IgD-negative memory B cell (primary cell): ENCODE data around the gene CXCR3. TPM values are rescaled to one million over a fixed set of nuclear protein-coding genes. Genes with fewer than 3 reads are reported as not detected.
"Not testable (repeated sequence)": the region's sequence is repeated elsewhere in the genome, so short reads cannot be mapped to it uniquely, and the experiment has no call there.

Source experiments
- H3K27ac Mint-ChIP-seq, 3 donors: one replicate each; pipeline ENCODE4 v1.8.0; 2020 to 2022; ENCODE audit warnings: mild to moderate bottlenecking in 3 of 3, mixed read lengths in 3 of 3, moderate library complexity in 1 of 3
- H3K27me3 Mint-ChIP-seq: one replicate; pipeline ENCODE4 v1.8.0; 2021; ENCODE audit warnings: mixed read lengths
- H3K36me3 Mint-ChIP-seq: one replicate; pipeline ENCODE4 v1.8.0; 2020; ENCODE audit warnings: mild to moderate bottlenecking, mixed read lengths
- H3K4me1 Mint-ChIP-seq, 3 donors: one replicate each; pipeline ENCODE4 v1.8.0; 2020 to 2022; ENCODE audit warnings: mixed read lengths in 3 of 3, mild to moderate bottlenecking in 1 of 3
- H3K4me3 Mint-ChIP-seq, 4 donors: one replicate each; pipeline ENCODE4 v1.8.0; 2020 to 2022; ENCODE audit warnings: mild to moderate bottlenecking in 4 of 4, mixed read lengths in 4 of 4, moderate library complexity in 3 of 4
- H3K9me3 Mint-ChIP-seq, 3 donors: one replicate each; pipeline ENCODE4 v1.8.0; 2020 to 2021; ENCODE audit warnings: mixed read lengths in 3 of 3, mild to moderate bottlenecking in 1 of 3
- polyA plus RNA-seq: library from polyadenylated mRNA; unstranded; fragments of 300-500 nt; fragmentation: Illumina TruSeq; gene quantifications from one replicate; pipeline ENCODE4 v1.2.3, GENCODE V29; 2021

The CXCR3 gene
- polyA plus RNA-seq = 73.8 TPM

DNA sequence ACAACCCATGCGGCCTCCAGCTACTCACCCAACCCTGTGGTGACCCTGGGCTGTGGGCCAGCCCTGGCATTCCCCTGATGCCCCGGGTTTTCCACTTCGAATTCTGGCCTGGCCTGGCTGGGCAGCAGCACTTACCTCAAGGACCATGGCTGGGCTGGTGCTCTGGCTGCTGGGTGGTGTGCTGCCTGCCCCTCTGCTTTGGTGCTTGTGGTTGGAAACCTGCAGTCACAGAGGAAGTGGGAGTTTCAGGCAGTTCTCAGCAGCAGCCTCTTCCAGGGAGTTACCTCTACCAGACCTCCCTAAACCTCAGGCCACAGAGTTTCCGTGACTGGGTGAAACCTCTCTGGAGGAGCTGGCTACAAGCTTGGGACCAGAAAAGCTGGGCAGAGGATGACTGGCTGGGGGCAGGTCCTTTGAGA lies at the start of gene CXCR3:
TSS of gene CXCR3 (minus strand) at position 209 of the 419 bp plus-strand sequence. CDS start at position 147, 62 bp downstream.
- Mint-ChIP-seq H3K27me3 (peaks cover 4% of the 10 kb centered on the region), H3K9me3 (no peaks in the 10 kb centered on the region), H3K4me3 (peak within 1 kb of the TSS; percentile 82 to 94 (median 88)), H3K36me3 (no peaks in the 10 kb centered on the region), H3K27ac (peak within 1 kb of the TSS; percentile 90 to 96 (median 93)), H3K4me1 (peaks cover 33 to 41% (median 38%) of the 10 kb centered on the region in 3 donors)

DNA sequence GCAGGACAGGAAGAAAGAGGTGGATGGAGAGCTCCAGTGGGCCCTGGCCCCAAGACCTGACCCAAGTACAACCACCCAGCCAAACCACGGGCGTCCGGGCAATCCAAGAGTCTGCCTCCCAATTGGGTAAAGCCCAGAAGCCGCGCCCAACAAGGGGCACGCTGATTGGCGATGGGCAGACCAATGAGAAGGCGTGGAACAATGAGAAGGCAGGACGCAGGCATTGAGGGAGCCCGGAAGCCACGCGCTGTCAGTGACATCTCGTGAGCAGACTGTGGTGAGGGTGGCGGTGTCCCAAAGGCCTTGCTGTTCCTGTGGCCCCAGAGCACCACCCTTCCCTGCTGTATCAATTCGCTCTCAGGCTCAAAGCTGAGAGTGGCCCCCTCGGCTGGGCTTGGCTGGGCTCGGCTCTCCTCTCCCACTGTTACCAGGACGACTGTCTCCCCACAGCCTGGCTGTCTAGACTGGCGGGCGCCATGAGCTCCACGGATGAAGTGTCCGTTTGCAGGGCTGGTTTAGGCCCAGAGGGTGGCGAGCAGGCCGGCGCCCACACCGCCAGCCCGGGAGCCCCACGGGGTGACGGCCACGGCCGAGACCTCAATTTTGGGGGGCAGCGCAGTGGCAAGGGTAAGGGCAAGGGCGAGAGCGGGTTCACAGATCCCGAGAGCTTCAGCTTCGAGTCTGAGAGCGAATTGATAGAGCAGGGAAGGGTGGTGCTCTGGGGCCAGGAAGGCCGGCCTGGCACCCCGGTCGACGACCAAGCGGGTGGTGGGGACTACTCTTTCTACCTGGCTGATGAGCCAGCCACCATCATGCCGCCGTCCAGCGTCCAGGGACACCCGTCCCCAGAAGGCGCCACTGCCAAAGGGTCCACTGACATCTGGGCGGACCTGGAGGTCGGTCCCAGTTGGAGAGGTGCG lies 49.3 kb upstream of the CXCR3 start, which contains the start of gene LOC101059915:
TSS of gene LOC101059915 (plus strand) at position 219 of the 920 bp plus-strand sequence.
- H3K36me3 Mint-ChIP-seq = no peaks in the 10 kb centered on the region
- peak within 1 kb of the TSS in 1 of 3 donors; percentile 90 for H3K27ac Mint-ChIP-seq
- peaks cover 0 to 1% (median 0%) of the 10 kb centered on the region in 3 donors for H3K9me3 Mint-ChIP-seq
- no peak within 1 kb of the TSS for H3K4me3 Mint-ChIP-seq
- H3K27me3 Mint-ChIP-seq = peaks cover 9% of the 10 kb centered on the region
- H3K4me1 Mint-ChIP-seq = peaks cover 0 to 4% (median 2%) of the 10 kb centered on the region in 3 donors

DNA sequence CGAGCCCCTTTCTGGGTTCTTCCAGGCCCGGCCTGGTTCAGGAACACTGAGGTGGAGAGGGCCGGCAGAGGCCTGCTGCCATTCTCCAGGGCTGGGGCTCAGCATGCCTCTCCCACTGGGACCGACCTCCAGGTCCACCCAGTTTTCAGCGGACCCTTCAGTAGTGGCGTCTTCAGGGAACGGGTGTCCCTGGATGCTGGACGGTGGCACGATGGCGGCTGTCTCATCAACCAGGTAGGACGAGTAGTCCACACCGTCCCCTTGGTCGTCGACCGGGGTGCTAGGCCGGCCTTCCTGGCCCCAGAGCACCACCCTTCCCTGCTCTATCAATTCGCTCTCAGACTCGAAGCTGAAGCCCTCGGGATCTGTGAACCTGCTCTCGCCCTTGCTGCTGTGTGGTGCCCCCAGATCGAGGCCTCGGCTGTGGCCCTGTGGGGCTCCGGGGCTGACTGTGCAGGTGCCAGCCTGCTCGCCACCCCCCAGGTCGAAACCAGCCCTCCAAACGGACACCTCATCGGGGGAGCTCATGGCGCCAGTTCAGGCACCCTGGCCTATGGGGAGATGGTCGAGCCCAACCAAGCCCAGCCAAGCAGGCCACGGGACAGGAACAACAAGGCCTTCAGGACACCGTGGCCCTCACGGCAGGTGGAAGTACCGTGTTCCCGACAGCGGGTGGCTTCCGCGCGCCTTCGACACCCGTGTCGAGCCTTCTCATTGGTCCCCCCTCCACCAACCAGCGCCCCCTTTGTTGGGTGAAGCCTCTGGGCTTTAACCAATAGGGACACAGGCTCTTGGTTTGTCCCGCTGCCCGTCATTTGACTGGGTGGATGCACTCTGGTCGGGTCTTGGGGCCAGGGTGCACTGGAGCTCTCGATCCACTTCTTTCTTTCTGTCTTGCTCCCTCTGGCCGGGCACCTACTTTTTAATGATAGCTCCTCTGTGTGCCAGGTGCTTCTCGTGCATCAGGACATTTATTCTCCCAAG lies 48.2 kb upstream of the CXCR3 start:
- peak overlapping the region in 1 of 3 donors; percentile 90 for H3K27ac Mint-ChIP-seq
- H3K9me3 Mint-ChIP-seq = peaks cover 0 to 1% (median 0%) of the 10 kb centered on the region in 3 donors
- H3K36me3 Mint-ChIP-seq = no peaks in the 10 kb centered on the region
- peaks cover 0 to 4% (median 4%) of the 10 kb centered on the region in 3 donors for H3K4me1 Mint-ChIP-seq
- H3K27me3 Mint-ChIP-seq = peaks cover 11% of the 10 kb centered on the region
- H3K4me3 Mint-ChIP-seq = no peak overlapping the region

DNA sequence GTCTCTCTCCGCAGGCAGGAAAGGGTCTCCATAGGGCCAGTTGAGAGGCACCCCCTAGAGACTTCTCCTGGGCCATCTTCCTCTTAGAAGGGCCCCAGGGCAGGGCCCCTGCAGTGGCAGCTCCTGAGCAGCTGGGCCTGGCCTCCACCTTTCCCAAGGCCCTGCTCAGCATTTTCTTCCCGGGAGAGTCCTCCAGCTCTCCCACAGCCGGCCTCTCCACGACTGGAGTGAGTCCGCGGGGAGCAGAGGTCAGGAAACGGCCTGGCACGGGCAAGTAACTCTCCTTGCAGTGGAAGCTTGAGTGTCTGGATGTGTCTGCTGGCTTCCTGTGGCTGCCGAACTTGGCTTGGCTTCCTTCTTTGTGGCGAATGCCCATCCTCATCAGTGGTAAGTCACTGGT lies 47.4 kb upstream of the CXCR3 start:
- Mint-ChIP-seq H3K27ac (no peak overlapping the region), H3K4me3 (no peak overlapping the region), H3K9me3 (peaks cover 0 to 1% (median 0%) of the 10 kb centered on the region in 3 donors), H3K36me3 (no peaks in the 10 kb centered on the region), H3K4me1 (peaks cover 0 to 4% (median 4%) of the 10 kb centered on the region in 3 donors), H3K27me3 (peaks cover 11% of the 10 kb centered on the region)

GRCh38 chrX:71664889-71665491 lies 46.7 kb upstream of the CXCR3 start:
- peaks cover 0 to 1% (median 0%) of the 10 kb centered on the region in 3 donors for H3K9me3 Mint-ChIP-seq
- peaks cover 0 to 4% (median 4%) of the 10 kb centered on the region in 3 donors for H3K4me1 Mint-ChIP-seq
- peaks cover 8% of the 10 kb centered on the region for H3K27me3 Mint-ChIP-seq
- H3K4me3 Mint-ChIP-seq = no peak overlapping the region
- H3K36me3 Mint-ChIP-seq = no peaks in the 10 kb centered on the region
- H3K27ac Mint-ChIP-seq = no peak overlapping the region

GRCh38 chrX:71664202-71664601 lies 45.9 kb upstream of the CXCR3 start:
- not testable (repeated sequence) for H3K9me3 Mint-ChIP-seq

GRCh38 chrX:71663238-71663637 lies 44.9 kb upstream of the CXCR3 start:
- H3K36me3 Mint-ChIP-seq, H3K4me1 Mint-ChIP-seq, H3K9me3 Mint-ChIP-seq, H3K27me3 Mint-ChIP-seq: not testable (repeated sequence)
- Mint-ChIP-seq H3K27ac (peak overlapping the region in 1 of 3 donors; percentile 53), H3K4me3 (peak overlapping the region in 2 of 4 donors; percentile 4 to 69)

More at GRCh38 chrX:71664202-71664601, 45.9 kb upstream of the CXCR3 start:
- not testable (repeated sequence) for H3K4me1 Mint-ChIP-seq, H3K36me3 Mint-ChIP-seq, H3K27me3 Mint-ChIP-seq, H3K4me3 Mint-ChIP-seq, H3K27ac Mint-ChIP-seq

- not testable (repeated sequence) for H3K27me3 Mint-ChIP-seq, H3K4me1 Mint-ChIP-seq, H3K36me3 Mint-ChIP-seq, H3K9me3 Mint-ChIP-seq
- H3K27ac Mint-ChIP-seq = peak overlapping the region in 1 of 3 donors; percentile 84
- peak overlapping the region in 1 of 4 donors; percentile 17 for H3K4me3 Mint-ChIP-seq
These were observed 44.3 kb upstream of the CXCR3 start for GRCh38 chrX:71662654-71663053.

- Mint-ChIP-seq H3K9me3 (no peaks in the 10 kb centered on the region), H3K4me3 (no peak overlapping the region), H3K4me1 (peaks cover 0 to 4% (median 4%) of the 10 kb centered on the region in 3 donors), H3K27me3 (peaks cover 5% of the 10 kb centered on the region), H3K36me3 (no peaks in the 10 kb centered on the region), H3K27ac (no peak overlapping the region)
These were observed 43.6 kb upstream of the CXCR3 start for GRCh38 chrX:71661919-71662318.

DNA sequence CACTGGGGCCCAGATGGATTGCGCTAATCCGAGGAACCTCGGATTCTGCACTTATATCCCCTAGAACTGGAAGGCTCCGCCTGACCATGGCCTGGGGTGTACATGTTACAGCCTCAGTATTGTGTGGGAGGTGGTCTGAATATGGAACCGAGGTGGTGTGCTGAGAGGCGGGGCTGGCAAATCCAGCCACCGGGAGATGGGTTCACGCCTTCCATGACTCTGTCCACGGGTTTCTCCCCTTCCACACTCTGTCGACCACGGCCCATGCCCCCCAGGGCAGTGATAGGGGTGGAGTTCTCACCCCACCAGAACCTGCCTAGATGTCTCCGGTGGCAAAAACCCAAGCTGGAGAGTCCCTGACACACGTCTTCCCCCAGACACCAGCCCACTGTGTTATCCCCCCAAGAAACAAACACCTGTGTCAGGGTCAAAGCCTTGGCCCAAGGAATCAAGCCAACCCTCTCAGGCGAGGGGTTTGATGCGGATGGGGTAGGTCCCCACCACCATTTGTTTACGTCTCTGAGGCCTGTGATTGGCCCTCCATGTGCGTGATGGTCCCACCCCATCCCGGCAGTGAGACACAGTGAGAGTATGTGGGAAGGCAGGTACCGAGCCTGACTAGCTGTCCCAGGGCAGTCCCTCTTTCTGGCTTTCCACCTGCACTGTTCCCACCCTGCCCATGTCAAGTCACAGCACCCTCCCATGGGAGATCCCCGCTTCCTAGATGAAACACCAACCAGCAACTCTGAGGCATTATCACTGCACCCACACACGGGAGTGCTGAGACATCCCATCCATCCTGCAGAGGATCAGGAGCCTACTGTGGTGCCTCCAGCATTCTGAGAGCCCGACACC lies 42.5 kb upstream of the CXCR3 start:
- peak overlapping the region in 1 of 3 donors; percentile 19 for H3K27ac Mint-ChIP-seq
- H3K4me1 Mint-ChIP-seq = peaks cover 0 to 4% (median 4%) of the 10 kb centered on the region in 3 donors
- H3K9me3 Mint-ChIP-seq = no peaks in the 10 kb centered on the region
- H3K27me3 Mint-ChIP-seq = peaks cover 5% of the 10 kb centered on the region
- no peak overlapping the region for H3K4me3 Mint-ChIP-seq
- no peaks in the 10 kb centered on the region for H3K36me3 Mint-ChIP-seq

- no peak overlapping the region for H3K27ac Mint-ChIP-seq
- peaks cover 0 to 4% (median 4%) of the 10 kb centered on the region in 3 donors for H3K4me1 Mint-ChIP-seq
- peaks cover 5% of the 10 kb centered on the region for H3K27me3 Mint-ChIP-seq
- H3K36me3 Mint-ChIP-seq = no peaks in the 10 kb centered on the region
- H3K9me3 Mint-ChIP-seq = no peaks in the 10 kb centered on the region
- H3K4me3 Mint-ChIP-seq = no peak overlapping the region
These were observed 41.6 kb upstream of the CXCR3 start for GRCh38 chrX:71659959-71660358.

DNA sequence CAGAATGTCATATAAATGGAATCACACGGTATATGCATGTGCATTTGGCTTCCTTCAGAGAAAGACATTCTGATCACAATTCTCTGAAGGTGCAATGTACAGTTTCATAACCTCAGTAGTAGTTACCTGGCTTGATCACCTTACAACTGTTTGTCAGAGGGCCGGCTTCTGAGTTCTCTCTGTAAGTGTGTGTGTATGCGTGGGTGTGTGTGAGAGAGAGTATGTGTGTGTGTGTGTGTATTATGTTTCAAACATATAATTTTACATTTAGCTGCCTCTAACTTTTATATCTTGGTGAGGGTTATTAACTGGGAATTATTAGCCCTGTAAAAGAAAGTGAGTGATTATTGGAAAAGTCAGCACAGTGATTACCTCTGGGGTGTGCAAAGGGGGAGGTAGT lies 41.0 kb upstream of the CXCR3 start:
- H3K27ac Mint-ChIP-seq = no peak overlapping the region
- peaks cover 5% of the 10 kb centered on the region for H3K27me3 Mint-ChIP-seq
- H3K4me1 Mint-ChIP-seq = peaks cover 0 to 4% (median 4%) of the 10 kb centered on the region in 3 donors
- no peak overlapping the region for H3K4me3 Mint-ChIP-seq
- H3K36me3 Mint-ChIP-seq = no peaks in the 10 kb centered on the region
- H3K9me3 Mint-ChIP-seq = no peaks in the 10 kb centered on the region

DNA sequence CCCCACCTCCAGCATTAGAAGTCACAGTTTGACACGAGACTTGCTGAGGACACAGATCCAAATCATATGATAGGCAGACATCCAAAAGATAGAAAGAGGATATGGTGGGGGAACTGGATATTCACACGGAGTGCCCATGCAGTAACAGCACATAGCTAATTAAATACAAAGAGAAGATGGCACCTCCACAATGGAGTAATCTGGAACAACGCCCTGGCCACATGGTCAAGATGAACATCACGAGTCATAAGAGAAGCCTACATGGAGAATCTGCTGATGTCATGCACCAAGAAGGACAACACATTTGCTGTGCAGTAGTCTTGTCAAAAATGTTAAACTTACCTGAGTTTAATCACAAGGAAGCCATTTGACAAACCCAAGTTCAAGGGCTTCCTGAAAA lies 39.0 kb upstream of the CXCR3 start:
- H3K27ac Mint-ChIP-seq = peak overlapping the region in 1 of 3 donors; percentile 60

DNA sequence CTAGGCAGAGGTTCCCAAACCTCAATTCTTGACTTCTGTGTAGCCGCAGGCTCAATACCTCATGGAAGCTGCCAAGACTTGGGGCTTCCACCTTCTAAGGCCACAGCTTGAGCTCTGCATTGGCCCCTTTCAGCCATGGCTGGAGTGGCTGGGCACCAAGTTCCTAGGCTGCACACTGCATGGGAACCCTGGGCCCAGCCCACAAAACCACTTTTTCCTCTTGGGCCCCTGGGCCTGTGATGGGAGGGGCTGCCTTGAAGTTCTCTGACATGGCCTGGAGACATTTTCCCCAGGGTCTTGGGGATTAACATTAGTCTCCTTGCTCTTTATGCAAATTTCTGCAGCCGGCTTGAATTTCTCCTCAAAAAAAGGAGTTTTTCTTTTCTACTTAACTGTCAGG lies 35.0 kb upstream of the CXCR3 start:
- Mint-ChIP-seq H3K9me3 (no peaks in the 10 kb centered on the region), H3K27ac (no peak overlapping the region), H3K4me3 (no peak overlapping the region), H3K4me1 (peaks cover 7 to 8% (median 7%) of the 10 kb centered on the region in 3 donors), H3K36me3 (no peaks in the 10 kb centered on the region), H3K27me3 (no peaks in the 10 kb centered on the region)

More for the DNA sequence above, 39.0 kb upstream of the CXCR3 start:
- H3K27me3 Mint-ChIP-seq = peaks cover 5% of the 10 kb centered on the region
- H3K9me3 Mint-ChIP-seq = no peaks in the 10 kb centered on the region
- no peak overlapping the region for H3K4me3 Mint-ChIP-seq
- no peaks in the 10 kb centered on the region for H3K36me3 Mint-ChIP-seq
- no peaks in the 10 kb centered on the region for H3K4me1 Mint-ChIP-seq
